Memory B cell (primary cell): ENCODE measurements around the gene KLC4.
"Not testable (repeated sequence)": the region's sequence is repeated elsewhere in the genome, so short reads cannot be mapped to it uniquely, and the experiment has no call there.

Source experiments
- ATAC-seq: fragments of 150-1000 bp; cut with Tn5 transposase; 2 replicates; pipeline ENCODE4 v1.10.0; 2021; ENCODE audit warnings: low read depth, mild to moderate bottlenecking, moderate library complexity
- DNase-seq, 2 donors: peaks; one replicate each; pipeline ENCODE4 v3.0.0; 2022; ENCODE audit warnings: low spot score in 2 of 2
- H3K27ac Mint-ChIP-seq: one replicate; pipeline ENCODE4 v1.8.0; 2022; ENCODE audit warnings: mild to moderate bottlenecking, moderate library complexity, mixed read lengths
- H3K27me3 Mint-ChIP-seq: one replicate; pipeline ENCODE4 v1.8.0; 2022; ENCODE audit warnings: mixed read lengths
- H3K36me3 Mint-ChIP-seq: one replicate; pipeline ENCODE4 v1.8.0; 2022; ENCODE audit warnings: mild to moderate bottlenecking, mixed read lengths
- H3K4me1 Mint-ChIP-seq: one replicate; pipeline ENCODE4 v1.8.0; 2022; ENCODE audit warnings: mixed read lengths
- H3K4me3 Mint-ChIP-seq: one replicate; pipeline ENCODE4 v1.8.0; 2022; ENCODE audit warnings: mild to moderate bottlenecking, moderate library complexity, mixed read lengths
- H3K9me3 Mint-ChIP-seq: one replicate; pipeline ENCODE4 v1.8.0; 2022; ENCODE audit warnings: mixed read lengths

Gene KLC4

DNA sequence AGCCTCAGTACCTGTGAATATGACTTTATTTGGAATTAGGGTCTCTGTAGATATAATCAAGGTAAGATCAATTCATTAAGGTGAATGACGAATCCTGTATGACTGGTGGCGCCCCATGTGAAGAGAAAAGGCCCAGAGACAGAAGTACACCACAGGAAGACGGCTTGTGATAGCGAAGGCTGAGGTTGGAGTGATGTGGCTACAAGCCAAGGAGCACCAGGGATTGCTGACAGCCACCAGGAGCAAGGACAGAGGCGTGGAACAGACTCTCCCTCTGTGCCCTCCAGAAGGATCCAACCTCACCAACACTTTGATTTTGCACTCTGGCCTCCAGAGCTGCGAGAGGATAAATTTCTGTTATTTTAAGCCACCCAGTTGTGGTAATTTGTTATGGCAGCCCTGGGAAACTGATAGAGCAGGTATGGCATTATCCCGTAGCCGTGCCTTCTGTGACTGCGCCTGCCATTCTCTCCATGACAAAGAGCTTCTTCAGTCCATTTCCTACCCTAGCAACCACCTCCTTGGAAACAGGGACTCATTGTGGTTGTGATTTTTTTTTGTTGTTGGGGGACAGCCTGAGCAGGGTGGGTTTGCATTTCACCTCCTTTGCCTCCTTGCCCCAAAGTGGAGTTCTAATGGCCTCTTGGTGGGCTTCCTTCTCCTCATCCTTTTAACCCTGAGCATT, 46.2 kb downstream of the KLC4 start:
- H3K9me3 Mint-ChIP-seq: no peaks in the 10 kb centered on the region
- DNase-seq: no peak
- peaks cover 2% of the 10 kb centered on the region for H3K27me3 Mint-ChIP-seq
- no peaks in the 10 kb centered on the region for H3K36me3 Mint-ChIP-seq
- no peaks in the 10 kb centered on the region for H3K4me1 Mint-ChIP-seq
- no peak overlapping the region for H3K4me3 Mint-ChIP-seq
- no peak overlapping the region for H3K27ac Mint-ChIP-seq
- ATAC-seq: no peak

DNA sequence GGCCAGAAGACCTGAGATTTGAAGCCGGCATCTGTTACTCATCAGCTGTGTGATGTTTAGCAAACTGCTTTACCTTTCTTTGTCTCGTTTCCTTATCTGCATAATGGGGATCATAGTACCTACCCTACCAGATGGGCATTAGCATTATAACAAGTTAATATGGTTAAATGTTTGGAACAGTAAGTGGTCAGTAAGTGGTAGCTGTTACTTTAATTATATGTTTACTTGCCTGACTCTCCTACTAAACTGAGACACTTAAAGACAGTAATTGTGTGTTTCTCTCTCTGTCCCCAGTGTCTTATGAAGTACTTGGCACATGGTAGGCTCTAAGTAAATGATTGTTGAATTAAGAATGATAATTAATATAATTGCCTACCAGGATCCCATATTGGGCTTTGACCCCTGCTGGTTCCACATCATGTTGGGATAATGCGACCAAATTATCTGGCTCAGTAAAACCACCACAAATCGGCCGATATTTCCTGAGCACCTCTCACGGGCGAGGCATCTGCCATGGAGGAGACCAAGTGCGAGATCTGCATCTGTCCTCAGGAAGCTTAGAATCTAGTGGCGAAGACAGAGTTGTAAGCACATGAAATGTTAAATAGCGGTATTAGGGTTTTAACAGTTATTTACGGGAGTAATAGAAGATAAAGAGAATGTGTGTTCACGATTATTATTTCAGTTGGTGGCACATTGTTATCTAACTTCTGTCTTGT, 48.1 kb downstream of the KLC4 start:
- ATAC-seq (no peak), DNase-seq (no peak)
- Mint-ChIP-seq H3K4me1 (no peaks in the 10 kb centered on the region), H3K4me3 (no peak overlapping the region), H3K9me3 (no peaks in the 10 kb centered on the region), H3K36me3 (no peaks in the 10 kb centered on the region), H3K27ac (no peak overlapping the region), H3K27me3 (peaks cover 2% of the 10 kb centered on the region)

DNA sequence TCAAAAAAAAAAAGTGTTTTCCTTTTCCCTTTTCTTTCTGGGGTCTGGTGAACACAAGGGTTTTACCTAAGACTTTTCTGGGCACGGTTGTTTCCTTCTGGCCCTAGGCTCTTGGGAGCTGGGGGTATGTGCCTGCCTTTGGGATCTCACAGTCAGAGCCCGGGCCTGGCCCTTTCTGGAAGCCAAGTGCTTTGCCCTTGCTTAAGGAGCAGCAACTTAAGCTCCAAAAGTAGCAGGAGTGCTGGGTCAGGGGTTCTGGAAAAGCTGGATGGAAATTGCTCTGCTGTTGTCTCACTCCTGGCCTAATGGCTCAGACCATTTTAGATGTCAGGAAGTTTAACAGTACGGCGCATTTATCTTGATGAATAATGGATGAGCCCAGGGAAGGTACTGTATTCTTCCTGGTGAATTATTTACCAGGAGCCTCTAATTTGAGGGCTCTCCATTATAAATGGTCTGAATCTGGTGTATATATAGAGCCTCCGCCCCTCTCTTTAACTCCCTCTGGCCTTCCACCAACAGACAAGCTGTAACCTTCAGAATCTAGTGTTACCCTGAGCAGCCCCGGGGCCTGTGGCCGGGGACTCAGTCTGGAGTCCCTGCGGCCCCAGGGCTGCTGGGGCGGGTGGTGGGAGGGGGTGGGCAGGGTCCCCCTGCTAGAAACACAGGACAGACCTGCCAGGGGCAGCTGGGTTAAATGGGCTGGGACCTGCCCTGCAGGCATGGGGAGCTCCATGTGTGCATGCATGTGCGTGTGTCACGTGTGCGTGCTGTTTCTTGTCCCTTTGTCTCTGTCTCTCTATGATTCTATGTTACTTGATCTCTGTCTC, 54.2 kb downstream of the KLC4 start:
- no peak for ATAC-seq
- no peaks in the 10 kb centered on the region for H3K4me1 Mint-ChIP-seq
- H3K4me3 Mint-ChIP-seq: no peak overlapping the region
- no peak for DNase-seq
- no peaks in the 10 kb centered on the region for H3K36me3 Mint-ChIP-seq
- H3K9me3 Mint-ChIP-seq: no peaks in the 10 kb centered on the region
- peaks cover 6% of the 10 kb centered on the region for H3K27me3 Mint-ChIP-seq
- no peak overlapping the region for H3K27ac Mint-ChIP-seq

DNA sequence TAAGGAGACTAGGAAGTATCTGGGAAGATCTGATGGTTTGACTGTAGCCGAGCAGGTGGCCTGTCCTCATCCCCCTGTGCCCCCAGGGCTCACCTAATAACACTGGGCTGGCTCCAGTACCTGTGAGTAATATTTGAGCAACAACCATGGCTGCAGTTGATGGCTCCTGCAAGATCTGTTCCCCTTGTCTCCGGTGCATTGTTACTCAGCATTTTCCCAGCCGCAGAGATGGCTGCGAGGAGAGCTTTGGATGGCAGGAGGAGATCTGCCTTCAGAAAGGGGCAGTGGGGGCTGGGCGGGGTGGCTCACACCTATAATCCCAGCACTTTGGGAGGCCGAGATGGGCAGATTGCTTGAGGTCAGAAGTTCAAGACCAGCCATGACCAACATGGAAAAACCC, 55.9 kb downstream of the KLC4 start:
- H3K4me1 Mint-ChIP-seq: no peaks in the 10 kb centered on the region

DNA sequence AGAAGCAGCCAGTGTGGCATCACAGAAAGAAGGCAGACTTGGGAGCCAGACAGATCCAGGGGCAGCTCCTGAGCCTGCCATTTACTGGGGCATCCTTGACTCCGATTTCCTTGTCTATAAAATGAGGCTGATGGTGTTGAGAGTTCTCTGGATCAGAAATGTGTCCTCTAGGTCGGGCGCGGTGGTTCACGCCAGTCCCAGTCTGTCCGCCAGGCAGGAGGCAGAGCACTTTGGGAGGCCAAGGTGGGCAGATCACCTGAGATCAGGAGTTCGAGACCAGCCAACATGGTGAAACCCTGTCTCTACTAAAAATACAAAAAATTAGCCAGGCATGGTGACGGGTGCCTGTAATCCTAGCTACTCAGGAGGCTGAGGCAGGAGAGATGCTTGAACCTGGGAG, 58.0 kb downstream of the KLC4 start:
- not testable (repeated sequence) for H3K4me3 Mint-ChIP-seq, H3K27ac Mint-ChIP-seq, H3K36me3 Mint-ChIP-seq, DNase-seq, ATAC-seq, H3K9me3 Mint-ChIP-seq, H3K4me1 Mint-ChIP-seq
- H3K27me3 Mint-ChIP-seq: peaks cover 14% of the 10 kb centered on the region

More for the DNA sequence above, 55.9 kb downstream of the KLC4 start:
- H3K27me3 Mint-ChIP-seq: peaks cover 9% of the 10 kb centered on the region
- H3K36me3 Mint-ChIP-seq: no peaks in the 10 kb centered on the region
- H3K9me3 Mint-ChIP-seq: no peaks in the 10 kb centered on the region
- H3K27ac Mint-ChIP-seq: no peak overlapping the region
- no peak overlapping the region for H3K4me3 Mint-ChIP-seq
- DNase-seq (no peak), ATAC-seq (no peak)

DNA sequence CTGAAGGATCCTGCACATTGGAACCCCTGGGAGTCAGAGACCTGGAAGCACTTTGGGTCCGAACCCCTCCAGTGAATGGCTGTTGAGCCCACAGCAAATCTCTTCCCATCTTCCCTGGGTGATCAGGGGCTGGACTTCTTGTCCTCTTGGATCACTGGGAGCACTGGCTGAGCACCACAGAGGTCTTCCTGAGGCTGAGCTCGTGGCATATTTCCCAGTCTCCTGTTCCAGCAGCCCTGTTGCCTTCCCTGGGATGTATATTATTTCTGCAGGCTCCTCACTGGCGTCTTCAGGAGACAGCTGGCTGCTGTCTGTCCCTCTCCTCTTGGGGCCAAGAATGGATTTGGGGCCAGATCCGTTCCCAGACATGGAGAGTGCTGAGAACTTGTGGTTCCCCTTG, 60.1 kb downstream of the KLC4 start:
- DNase-seq: no peak
- H3K27me3 Mint-ChIP-seq: peaks cover 12% of the 10 kb centered on the region
- no peak overlapping the region for H3K4me3 Mint-ChIP-seq
- H3K4me1 Mint-ChIP-seq: no peaks in the 10 kb centered on the region
- ATAC-seq: no peak
- no peaks in the 10 kb centered on the region for H3K36me3 Mint-ChIP-seq
- H3K9me3 Mint-ChIP-seq: no peaks in the 10 kb centered on the region
- H3K27ac Mint-ChIP-seq: no peak overlapping the region

DNA sequence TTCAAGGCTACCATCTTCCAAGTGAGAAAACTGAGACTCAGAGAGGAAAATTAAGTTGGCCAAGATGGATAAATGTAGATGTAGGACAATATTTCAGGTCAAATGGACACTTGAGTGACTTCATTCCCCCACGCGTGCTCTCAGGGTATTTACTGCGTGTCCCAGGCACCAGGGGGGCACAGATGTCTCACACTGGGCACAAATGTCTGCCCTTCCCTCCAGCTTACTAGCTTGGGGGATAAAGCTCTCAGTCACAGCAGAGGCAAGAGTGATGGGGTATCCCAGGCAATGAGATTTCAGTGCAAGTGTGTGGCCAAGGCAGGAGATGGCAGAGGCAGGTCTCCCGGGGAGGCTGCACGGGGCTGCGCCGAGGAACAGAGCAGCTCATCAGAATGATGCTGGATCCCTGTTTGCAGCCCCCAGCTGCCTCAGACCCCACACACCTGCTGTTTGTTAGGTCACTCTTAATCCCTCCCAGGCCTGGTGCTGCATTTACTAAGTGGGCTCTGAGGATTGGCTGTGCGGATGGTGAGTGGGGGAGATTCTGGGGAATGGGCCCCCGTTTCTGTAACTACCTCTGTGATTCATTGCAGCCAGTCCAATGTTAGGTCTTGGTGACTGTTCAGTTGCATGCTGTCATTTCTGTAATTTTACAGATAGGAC, 60.8 kb downstream of the KLC4 start:
- no peak for ATAC-seq
- H3K4me1 Mint-ChIP-seq: no peaks in the 10 kb centered on the region

DNA sequence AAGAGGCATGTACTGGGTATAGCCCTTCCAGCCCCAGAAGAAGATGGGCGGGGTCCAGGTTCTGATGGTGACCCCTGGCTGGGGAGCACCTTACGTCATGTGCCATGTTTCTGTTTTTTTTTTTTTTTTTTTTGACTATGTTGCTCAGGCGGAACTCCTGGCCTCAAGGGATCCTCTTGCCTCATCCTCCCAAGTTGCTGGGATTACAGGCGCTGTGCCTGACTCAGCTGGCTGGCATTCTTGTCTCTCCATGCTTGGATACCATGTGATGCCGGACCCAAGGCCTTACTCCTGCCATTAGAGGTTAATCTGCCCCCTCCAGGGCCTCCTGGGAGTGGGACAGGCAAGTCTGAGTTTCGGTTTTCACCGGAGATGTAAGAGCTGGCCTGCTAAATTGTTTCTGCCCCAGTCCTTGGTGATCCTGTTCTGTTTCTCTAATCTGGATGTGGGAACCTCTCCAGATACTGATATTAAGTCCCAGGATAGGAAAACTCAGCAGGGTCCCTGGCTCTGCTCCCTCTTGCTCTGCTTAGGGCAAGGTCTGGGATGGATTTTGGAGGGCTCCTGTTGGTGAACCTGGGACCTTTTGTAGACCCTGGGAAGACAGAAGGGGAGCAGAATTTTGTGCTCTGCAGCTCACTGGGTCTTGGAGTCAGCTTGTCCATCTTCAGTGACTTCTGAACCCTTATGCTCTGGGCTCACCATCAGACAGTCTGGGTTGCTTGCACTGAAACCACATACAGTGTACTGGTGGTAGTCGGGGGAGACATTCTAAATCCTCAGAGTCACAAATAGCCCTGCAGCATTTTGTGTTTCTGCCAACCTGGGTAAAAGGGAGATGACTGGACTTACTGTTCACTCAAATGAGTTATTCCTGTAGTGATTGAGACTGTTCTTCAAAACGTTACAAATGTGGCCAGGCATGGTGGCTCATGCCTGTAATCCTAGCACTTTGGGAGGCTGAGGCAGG, 61.8 kb downstream of the KLC4 start:
- H3K4me3 Mint-ChIP-seq: no peak overlapping the region
- peaks cover 16% of the 10 kb centered on the region for H3K27me3 Mint-ChIP-seq
- H3K27ac Mint-ChIP-seq: no peak overlapping the region
- no peaks in the 10 kb centered on the region for H3K36me3 Mint-ChIP-seq
- no peaks in the 10 kb centered on the region for H3K4me1 Mint-ChIP-seq
- no peaks in the 10 kb centered on the region for H3K9me3 Mint-ChIP-seq
- ATAC-seq: no peak
- no peak for DNase-seq

More for the DNA sequence above, 60.8 kb downstream of the KLC4 start:
- Mint-ChIP-seq H3K4me3 (no peak overlapping the region), H3K27me3 (peaks cover 12% of the 10 kb centered on the region), H3K27ac (no peak overlapping the region), H3K36me3 (no peaks in the 10 kb centered on the region), H3K9me3 (no peaks in the 10 kb centered on the region)
- DNase-seq: no peak

DNA sequence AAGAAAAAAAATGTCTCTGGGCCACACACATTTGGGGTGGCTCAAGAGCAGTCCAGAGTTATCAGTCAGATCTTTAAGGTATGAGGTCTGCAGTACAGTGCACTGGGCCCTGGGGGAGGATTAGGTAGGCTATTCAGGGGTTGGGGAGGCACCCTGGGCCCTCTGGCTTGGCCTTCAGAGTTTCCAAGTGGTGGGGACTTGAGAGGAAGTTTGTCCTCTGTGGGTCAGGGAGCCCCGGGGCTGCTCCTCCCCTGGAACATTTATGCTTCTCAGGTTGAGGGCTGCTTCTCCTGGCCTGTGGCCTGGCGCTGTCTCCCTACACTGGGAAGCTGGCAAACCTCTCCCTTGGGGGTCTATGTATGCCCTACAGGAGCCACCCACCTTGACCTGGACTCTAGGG, 62.7 kb downstream of the KLC4 start:
- H3K27me3 Mint-ChIP-seq: peaks cover 16% of the 10 kb centered on the region
- no peaks in the 10 kb centered on the region for H3K9me3 Mint-ChIP-seq
- H3K36me3 Mint-ChIP-seq: no peaks in the 10 kb centered on the region
- H3K4me1 Mint-ChIP-seq: no peaks in the 10 kb centered on the region
- H3K4me3 Mint-ChIP-seq: no peak overlapping the region
- DNase-seq (no peak), ATAC-seq (no peak)
- no peak overlapping the region for H3K27ac Mint-ChIP-seq

DNA sequence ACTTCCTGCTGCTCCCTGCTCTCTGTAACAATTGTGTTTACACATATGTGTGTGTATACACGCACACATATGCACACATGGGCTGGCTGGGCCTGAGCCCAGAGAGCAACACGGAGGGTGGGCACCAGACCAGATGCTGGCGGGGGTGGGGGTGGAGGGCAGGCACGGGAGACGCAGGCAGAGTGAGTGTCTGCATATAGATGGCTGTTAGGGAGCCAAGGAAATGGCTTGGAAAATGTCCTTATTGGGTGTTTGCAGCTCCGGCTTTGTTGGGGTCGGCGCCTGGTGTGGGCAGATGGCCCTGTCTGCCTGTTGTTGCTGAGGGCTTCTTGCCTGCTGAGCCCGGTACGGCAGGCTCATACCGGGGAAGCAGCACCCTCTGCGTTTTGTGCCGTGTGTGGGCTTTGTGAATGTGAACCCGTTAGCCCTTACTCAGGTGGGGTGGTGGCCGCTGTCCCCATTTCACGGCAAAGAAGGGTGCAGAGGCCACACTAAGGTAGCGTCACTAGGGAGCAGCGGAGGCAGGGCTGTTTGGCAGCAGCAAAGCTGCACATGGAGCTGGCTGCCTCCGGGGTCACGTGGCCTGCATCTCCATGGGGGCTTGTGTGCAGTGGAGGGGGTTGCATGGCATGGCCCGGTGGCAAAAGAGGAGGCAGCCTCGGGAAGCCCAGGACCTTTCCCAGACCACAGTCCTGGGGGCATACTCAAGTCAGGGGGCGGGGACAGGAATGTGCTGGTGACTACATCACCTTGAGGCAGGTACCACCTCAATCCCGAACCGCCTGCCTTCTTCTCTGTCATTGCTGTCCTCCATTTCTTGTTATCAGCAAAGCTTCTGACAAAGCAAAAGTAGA, 64.3 kb downstream of the KLC4 start:
- H3K36me3 Mint-ChIP-seq: no peaks in the 10 kb centered on the region
- H3K9me3 Mint-ChIP-seq: no peaks in the 10 kb centered on the region
- DNase-seq (no peak), ATAC-seq (no peak)
- H3K4me1 Mint-ChIP-seq: no peaks in the 10 kb centered on the region
- no peak overlapping the region for H3K4me3 Mint-ChIP-seq
- H3K27me3 Mint-ChIP-seq: peaks cover 16% of the 10 kb centered on the region
- no peak overlapping the region for H3K27ac Mint-ChIP-seq

DNA sequence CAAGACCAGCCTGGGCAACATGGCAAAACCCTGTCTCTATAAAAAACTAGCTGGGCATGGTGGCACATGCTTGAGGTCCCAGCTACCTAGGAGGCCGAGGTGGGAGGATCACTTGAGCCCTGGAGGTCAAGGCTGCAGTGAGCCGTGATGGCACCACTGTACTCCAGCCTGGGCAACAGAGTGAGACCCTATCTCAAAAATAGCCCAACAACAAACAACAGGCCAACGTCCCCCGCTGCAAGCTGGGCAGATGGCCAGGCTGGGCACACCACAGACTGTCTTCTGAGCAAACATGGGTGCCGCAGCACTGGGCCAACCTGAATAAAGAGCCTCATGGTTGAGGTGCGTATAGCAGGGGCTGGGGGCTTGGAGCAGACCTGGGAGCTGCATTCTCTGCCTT, 65.0 kb downstream of the KLC4 start:
- Mint-ChIP-seq H3K36me3 (no peaks in the 10 kb centered on the region), H3K9me3 (no peaks in the 10 kb centered on the region), H3K4me3 (no peak overlapping the region), H3K27me3 (peaks cover 15% of the 10 kb centered on the region), H3K27ac (no peak overlapping the region), H3K4me1 (no peaks in the 10 kb centered on the region)
- no peak for ATAC-seq
- DNase-seq: no peak
